AML-193 (cell line): ENCODE results near the gene PSME1.

Experiments
- DNase-seq, 2 experiments: peaks; one replicate each; lab custom pipeline; 2025; lab: John Stamatoyannopoulos, UW

The PSME1 gene

GRCh38 chr14:24135834-24136683 is at the start of gene PSME1:
TSS of gene PSME1 (plus strand) at chr14:24136194. CDS start at chr14:24136263, 69 bp downstream.
- DNase-seq: peak; percentile 72 to 73

- no peak for DNase-seq
These were observed 49.0 kb upstream of the PSME1 start for GRCh38 chr14:24087004-24087403.

GRCh38 chr14:24088095-24088494 is 47.9 kb upstream of the PSME1 start:
- no peak for DNase-seq

GRCh38 chr14:24089890-24090289 is 46.1 kb upstream of the PSME1 start:
- no peak for DNase-seq

GRCh38 chr14:24092110-24092504 is 43.9 kb upstream of the PSME1 start:
- no peak for DNase-seq

- no peak for DNase-seq
These were observed 43.3 kb upstream of the PSME1 start for GRCh38 chr14:24092505-24093206.

- no peak for DNase-seq
These were observed 42.6 kb upstream of the PSME1 start for GRCh38 chr14:24093207-24093900.

GRCh38 chr14:24093901-24094840 is 41.8 kb upstream of the PSME1 start, which contains the start of gene PCK2:
TSS of gene PCK2 (plus strand) at chr14:24094311. CDS start at chr14:24094406, 95 bp downstream.
- DNase-seq: peak; percentile 87 to 90

GRCh38 chr14:24094841-24095270 is 41.1 kb upstream of the PSME1 start:
- DNase-seq: no peak

GRCh38 chr14:24095271-24096068 is 40.5 kb upstream of the PSME1 start:
- DNase-seq: peak; percentile 59 to 74

GRCh38 chr14:24096545-24097181 is 39.3 kb upstream of the PSME1 start:
- DNase-seq: no peak

- DNase-seq: no peak
These were observed 37.6 kb upstream of the PSME1 start for GRCh38 chr14:24098229-24098926.

GRCh38 chr14:24098927-24099813 is 36.8 kb upstream of the PSME1 start:
- DNase-seq: no peak

GRCh38 chr14:24100197-24100981 is 35.6 kb upstream of the PSME1 start:
- DNase-seq: peak; percentile 17 to 21

- no peak for DNase-seq
These were observed 35.0 kb upstream of the PSME1 start for GRCh38 chr14:24100982-24101494.

- no peak for DNase-seq
These were observed 33.5 kb upstream of the PSME1 start for GRCh38 chr14:24102357-24103048.

GRCh38 chr14:24103451-24103850 is 32.5 kb upstream of the PSME1 start:
- no peak for DNase-seq
